GM18511 (cell line): Measurements from ENCODE around the gene SLC26A11.
"Not testable (repeated sequence)": the region's sequence is repeated elsewhere in the genome, so short reads cannot be mapped to it uniquely, and the experiment has no call there.

Experiments
- ATAC-seq: cut with Tn5 transposase; IDR thresholded peaks from one replicate; pipeline ENCODE4 v1.9.1; 2021; ENCODE audit warnings: mild to moderate bottlenecking, moderate library complexity; ENCODE audit not compliant: unreplicated experiment

SLC26A11 gene

DNA sequence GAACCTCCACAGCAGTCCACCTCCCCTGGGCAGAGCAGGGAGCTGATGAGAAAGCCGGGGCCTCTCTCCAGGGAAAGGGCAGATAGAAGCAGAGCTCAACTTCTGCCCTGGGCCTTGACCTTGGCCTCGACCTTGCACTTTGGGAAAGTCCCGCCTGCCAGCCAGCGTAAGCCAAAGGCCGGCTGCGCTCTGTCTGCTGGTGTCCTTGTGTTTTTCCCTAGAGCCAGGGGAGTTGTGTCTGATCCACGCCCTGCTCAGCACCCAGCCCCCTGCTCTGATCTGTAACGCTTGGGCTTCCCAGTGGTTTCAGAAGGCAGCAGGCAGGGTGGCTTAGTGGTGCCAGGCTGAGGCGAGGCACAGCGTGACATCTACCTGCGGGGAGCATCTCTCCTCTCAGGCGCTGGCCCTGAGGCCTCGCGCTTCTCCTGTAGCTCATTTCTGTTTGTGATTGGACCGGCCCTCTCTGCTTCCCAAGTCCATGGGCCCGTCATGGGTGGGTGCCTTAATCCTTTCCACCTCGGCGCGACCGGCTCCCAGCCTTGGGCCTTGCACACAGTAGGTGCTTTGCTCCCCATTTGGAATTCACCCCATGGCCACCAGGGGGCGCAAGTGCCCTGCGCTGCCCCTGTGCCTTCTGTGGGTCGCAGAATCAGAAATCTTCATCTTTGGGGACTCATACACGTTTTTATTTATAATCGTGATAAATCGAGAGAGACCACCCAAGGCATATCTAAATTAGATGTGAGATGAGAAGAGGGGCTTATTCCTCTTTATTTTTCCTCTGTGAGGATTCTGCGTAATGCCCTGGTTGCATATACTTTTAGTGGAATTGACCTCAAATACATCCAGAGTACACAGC, 24.3 kb upstream of the SLC26A11 start:
- ATAC-seq: no peak

DNA sequence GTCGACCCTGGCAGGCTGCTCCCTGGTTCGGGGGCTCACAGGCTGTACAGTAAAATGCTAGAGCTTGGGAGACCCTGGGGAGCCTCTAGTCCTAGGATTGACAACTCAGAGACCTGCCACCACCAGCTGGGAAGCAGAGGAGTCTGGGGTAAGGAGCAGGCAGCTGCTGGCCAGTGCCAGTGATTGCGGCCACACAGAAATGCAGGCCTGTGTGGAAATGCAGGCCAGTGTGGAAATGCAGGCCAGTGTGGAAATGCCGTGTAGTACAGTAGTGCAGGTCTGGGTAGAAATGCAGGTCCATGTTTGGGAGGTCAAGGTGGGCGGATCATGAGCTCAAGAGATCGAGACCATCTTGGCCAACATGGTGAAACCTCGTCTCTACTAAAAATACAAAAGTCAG, 23.6 kb upstream of the SLC26A11 start:
- no peak for ATAC-seq

DNA sequence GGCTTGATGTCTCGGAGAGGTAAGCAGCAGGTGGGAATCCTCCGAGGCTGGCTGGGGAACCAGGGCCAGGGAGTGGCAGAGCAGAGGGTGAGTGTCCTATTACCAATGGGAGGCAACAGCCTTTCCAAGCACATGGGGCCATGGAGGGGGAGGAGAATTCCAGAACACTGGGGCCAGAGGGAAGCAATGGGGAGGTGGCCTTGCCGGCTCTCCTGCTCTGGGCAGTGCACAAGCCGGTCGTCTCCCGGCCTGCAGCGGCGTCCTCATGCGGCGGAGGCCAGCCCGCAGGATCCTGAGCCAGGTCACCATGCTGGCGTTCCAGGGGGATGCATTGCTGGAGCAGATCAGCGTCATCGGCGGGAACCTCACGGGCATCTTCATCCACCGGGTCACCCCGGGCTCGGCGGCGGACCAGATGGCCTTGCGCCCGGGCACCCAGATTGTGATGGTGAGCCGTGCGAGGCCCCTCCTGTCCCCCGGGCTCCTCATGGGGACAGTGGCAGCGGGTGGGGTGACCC, 22.0 kb upstream of the SLC26A11 start:
- ATAC-seq: no peak

DNA sequence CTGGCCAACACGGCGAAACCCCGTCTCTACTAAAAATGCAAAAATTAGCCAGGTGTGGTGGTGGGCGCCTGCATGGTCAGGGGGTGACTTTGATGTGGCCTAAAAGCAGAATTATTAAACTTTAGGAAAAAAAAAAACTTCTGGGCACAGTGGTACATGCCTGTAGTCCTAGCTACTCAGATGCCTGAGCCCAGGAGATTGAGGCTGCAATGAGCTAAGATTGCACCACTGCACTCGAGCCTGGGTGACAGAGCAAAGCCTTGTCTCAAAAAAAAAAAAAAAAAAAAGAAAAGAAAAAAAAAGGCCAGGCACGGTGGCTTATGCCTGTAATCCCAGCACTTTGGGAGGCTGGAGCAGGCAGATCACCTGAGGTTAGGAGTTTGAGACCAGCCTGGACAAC, 20.9 kb upstream of the SLC26A11 start:
- ATAC-seq: not testable (repeated sequence)

DNA sequence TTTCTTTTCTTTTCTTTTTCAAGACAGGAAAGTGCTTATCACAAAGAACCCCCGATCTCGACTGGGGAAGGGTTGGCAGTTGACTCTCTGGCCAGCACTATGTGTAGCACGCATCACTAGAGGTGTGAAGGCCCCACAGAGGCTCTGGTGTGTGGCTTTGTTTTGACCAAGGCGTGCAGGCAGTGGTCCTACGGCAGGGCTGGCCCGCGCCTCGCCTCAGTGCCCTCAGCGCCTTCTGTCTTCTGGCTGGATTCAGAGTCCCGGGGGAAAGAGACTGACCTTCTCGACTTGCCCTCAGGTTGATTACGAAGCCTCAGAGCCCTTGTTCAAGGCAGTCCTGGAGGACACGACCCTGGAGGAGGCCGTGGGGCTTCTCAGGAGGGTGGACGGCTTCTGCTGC, 18.8 kb upstream of the SLC26A11 start:
- ATAC-seq: no peak

DNA sequence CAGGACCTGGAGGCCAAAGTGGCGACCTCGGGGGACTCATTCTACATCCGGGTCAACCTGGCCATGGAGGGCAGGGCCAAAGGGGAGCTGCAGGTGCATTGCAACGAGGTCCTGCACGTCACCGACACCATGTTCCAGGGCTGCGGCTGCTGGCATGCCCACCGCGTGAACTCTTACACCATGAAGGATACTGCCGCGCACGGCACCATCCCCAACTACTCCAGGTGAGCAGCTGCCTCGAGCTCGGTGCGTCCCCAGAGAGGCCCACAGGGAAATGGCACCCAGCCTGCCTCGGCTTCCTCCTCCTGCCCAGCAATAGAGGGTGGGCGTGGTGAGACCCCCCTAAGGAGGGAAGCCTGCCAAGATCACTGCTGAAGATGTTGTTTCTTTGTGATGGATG, 18.0 kb upstream of the SLC26A11 start:
- no peak for ATAC-seq

DNA sequence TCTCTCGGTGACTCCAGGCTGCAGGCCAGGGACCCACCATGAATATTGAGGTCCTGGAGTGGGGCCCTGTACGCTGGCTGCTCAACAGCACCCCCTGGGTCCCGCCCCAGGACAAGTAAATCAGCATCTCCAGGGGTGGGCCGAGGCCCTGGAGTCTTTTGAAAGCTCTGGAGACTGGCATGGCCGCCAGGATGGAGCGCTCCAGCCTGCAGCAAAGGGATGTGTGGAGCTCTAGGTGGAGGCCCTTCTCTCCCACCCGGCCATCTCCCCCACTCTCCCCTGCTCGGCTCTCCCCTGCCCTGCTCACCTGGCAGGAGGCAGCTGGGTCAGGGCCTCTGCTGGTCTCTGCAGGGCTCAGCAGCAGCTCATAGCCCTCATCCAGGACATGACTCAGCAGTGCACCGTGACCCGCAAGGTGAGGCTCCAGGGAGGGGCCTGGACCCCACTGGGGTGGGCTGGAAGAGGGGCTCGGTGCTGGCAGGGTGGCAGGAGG, 16.7 kb upstream of the SLC26A11 start:
- ATAC-seq: no peak

DNA sequence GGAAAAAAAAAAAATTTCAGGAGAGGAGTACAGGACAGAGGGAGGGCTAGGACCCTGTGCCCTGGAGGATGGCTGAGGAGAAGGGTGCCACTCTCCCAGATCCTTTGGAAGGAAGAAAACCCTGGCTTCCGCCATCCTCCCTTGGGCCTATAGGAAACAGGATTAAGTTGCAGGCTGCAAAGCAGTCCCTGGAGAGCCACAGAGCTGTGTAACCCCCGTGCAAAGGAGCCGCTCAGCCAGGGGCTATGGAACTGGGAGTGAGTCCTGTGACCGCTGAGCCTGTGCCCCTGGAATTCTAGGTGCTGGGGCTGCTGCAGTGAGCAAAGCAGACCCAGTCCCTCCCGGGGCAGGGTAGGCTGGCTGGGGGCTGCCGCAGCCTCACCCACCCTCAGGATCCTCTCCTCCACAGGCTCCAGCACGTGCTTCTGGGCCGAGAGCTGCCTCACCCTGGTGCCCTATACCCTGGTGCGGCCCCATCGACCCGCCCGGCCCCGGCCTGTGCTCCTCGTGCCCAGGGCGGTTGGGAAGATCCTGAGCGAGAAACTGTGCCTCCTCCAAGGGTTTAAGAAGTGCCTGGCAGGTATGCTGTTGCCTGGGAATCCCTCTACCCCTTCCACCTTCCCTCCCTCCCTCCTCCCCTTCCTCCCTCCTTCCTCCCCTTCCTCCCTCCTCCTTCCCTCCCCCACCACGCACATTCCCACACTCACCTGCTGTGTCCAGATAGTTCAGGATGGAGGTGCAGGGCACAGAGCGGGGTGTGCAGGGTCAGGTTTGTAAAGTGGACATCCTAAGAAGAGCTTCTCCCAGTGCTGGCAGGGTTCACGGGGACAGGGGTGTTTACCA, 15.4 kb upstream of the SLC26A11 start:
- ATAC-seq: no peak

DNA sequence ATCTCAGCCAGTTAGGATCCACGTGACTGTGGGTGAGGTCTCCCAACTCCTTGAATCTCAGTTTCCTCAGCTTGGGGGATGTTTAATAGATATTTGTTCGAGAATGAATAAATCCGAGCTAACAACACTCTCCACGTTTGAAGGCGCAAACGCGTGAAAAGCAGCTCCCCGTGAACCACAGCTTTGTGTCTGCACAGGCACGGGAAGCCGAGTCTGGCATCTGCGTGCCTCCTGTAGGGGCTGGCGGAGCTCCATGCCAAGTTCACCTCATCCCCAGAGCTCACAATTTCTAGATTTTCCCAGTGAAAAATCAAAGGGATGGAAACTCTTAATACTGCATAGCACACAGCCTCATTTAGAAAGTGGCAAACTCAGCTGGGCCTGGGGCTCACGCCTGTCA, 14.4 kb upstream of the SLC26A11 start:
- no peak for ATAC-seq

DNA sequence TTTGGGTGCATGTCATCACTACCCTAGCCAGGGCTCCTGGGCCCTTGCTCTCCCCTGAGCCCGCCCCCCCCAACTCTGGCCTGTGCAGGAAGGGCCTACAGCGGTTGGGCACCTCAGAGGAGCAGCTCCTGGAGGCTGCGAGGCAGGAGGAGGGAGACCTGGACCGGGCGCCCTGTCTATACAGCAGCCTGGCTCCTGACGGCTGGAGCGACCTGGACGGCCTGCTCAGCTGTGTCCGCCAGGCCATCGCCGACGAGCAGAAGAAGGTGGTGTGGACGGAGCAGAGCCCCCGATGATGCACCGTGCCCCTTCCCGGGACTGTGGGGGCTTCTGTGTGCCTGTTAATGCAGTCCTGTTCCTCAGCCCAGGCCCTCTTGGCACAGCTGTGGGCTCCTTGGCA, 12.2 kb upstream of the SLC26A11 start:
- no peak for ATAC-seq

DNA sequence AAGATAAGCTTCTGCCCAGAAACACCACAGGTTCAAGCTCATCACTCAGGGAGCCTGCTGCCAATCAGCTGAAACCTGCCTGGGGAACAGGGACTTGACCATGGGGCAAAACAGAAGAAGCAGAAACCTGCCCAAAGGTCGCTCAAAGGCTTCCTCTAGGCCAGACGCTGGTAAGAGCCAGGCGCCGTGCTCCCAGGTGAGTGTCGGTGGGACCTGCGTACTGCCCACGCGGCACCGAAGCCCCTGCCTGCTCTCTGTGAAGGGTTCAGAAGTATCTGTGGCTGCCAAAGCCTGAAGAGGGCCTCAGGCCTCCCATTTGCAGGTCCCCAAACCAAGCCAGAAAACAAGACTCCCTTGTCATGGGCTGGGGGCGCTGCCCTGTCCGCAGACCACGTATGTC, 10.5 kb upstream of the SLC26A11 start:
- ATAC-seq: no peak

DNA sequence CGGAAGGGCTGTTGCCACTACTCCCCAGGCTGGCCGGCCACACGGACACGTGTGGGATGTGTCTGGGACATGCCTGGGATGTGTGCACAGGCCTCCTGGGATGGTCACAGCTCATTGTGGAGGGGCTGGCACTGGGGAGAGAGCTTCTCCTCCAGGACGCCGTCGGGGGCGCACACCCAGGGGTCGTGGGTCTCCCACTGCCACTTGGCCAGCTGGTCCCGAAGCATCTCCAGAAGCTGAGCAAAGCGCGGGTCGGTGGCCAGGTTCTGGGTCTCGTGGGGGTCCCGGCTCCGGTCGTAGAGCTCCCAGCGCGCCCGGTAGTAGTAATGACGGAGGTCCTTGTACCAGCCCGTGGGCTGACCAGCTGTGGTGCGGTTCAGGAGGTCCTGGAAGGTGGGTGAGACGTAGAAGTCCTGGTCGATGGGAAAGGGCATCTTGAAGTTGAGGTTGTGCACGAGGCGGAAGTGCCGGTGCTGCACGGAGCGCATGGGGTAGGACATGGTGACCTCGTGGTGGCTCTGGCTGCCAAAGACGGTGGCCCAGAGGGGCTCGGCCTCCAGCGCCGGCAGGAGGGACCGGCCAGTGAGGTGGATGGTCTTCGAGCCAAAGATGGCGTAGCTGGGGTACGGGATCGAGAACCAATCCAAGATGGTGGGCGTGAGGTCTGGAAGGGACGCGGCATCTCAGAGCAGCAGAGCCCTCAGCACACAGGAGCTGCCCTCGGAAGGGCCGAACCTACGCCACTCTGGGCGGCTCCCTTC, 9.7 kb upstream of the SLC26A11 start:
- no peak for ATAC-seq

DNA sequence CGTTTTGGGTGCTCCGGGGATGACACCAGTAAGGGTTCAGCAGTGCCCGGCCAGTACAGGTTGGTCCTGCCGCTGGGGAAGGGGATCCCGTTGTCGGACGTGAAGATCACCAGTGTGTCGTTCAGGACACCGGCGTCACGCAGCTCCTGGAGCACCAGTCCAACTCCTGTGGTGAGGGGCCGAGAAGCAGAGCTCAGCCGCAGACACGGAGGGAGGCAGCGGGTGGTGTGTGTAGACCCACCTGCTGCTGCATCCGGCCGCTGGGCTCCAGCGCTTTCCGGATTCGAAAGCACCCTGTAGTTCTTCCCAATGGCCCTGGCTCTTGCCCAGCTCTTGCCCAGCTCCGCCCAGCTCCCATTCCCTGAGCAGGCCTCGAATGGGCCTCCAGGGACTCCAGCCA, 8.1 kb upstream of the SLC26A11 start:
- ATAC-seq: no peak

DNA sequence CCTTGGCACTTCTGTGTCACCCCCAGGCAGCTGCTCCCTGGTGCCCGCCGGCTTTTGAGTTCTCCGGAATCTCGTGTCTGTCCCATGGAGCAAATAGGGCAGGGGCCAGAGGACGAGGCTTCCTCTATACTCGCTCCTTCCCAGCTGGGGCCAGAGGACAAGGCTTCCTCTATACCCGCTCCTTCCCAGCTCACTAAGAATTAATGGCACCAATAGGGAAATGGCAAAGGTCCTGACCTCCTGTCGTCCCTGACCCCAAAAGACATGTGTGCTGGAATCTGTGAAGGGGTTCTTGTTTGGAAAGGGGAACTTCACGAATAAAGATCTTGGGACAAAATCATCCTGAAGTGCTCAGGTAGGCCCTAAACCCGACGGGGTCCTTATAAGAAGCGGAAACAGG, 7.7 kb upstream of the SLC26A11 start:
- no peak for ATAC-seq

DNA sequence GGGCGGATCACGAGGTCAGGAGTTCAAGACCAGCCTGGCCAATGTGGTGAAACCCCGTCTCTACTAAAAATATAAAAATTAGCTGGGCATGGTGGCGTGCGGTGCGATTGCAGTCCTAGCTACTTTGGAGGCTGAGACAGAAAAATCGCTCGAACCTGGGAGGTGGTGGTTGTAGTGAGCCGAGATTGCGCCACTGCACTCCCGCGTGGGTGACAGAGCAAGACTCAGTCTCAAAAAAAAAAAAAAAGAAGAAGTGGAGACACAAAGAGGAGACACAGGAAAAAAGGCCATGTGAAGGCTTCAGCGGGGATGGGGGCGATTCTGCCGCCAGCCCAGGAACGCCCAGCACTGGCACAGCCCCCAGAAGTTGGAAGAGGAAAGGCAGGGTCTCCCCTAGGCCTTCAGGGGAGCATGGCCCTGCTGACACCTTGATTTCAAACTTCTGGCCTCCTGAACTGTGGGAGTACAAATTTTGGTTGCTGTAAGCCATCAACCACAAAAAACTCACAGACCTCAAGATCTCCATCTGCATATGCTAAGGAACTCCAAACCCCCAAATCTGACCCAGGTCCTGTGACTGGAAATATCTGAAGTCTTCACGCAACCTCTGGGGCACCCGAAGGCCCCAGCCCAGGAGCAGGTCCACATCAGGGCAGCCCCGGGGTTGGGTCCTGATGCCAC, 7.1 kb upstream of the SLC26A11 start:
- ATAC-seq: no peak

DNA sequence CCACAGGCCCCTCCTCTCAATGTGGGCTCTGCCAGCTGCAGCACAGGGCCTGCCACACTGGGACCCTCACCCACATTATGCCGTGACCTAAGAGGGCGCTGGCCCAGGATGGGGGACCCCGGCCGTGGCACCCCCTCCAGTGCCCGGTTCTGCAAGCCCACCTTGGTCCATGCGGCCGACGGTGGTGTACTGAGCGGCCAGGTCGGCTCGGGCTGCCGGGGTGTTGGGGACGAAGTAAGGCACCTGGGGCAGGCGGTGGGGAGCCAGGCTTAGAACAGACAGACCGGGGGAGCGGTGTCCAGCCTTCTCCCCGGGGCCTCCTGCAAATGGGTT, 6.6 kb upstream of the SLC26A11 start:
- no peak for ATAC-seq

DNA sequence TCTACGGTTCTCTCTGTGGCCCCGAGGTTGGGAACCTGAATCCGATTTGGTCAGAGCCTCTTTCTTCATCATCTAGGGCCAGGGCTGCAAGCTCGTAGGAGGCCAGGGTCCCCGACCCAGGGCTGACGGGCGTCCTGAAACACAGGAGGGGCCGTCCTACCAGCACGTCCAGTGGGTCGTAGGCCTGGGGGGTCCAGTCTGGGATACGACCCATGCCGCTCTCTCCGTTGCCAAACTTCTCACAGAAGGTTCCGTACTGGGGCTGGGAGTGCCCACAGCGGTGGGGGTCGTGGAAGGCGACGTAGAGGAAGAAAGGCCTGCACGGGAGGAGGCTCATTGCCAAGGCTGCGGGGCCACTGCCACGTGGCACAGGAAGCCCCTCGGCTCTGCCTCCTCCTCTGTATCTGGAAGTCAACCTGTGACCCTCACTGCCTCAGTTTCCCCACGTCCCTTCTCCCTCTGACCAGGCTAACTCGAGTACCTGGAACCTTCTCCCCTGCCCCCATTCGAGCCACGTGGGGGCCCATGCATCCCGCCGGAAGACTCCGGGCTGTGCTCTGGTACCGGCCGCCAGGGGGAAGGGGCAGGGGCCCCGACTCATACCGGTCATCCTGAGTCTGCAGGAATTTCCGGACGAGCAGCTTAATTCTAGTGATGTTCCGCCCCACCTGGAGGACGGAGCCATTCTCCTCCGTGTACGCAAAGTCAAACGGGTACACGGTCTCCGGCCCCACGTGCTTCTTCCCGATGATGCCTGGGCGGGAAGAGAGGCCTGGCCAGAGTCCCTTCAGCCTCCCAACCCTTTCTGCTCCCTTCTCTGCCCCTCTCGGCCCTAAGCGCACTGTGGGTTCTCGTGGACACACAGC, 6.0 kb upstream of the SLC26A11 start:
- ATAC-seq: no peak

DNA sequence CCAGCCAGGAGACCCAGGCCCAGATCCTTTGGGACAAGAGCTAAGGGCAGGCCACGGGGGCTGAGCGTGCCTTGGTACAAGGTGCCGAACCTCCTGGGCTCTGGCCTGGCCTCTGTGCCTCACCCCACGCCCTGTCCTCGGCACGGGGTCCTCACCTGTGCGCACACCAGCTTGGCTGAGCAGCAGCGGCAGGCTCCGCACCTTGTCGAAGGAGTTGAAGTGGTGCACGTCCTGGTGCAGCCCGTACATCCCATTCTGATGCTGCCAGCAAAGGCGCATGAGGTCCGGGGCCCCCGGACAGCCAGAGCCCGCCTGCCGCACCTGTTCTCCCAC, 5.4 kb upstream of the SLC26A11 start:
- ATAC-seq: no peak

DNA sequence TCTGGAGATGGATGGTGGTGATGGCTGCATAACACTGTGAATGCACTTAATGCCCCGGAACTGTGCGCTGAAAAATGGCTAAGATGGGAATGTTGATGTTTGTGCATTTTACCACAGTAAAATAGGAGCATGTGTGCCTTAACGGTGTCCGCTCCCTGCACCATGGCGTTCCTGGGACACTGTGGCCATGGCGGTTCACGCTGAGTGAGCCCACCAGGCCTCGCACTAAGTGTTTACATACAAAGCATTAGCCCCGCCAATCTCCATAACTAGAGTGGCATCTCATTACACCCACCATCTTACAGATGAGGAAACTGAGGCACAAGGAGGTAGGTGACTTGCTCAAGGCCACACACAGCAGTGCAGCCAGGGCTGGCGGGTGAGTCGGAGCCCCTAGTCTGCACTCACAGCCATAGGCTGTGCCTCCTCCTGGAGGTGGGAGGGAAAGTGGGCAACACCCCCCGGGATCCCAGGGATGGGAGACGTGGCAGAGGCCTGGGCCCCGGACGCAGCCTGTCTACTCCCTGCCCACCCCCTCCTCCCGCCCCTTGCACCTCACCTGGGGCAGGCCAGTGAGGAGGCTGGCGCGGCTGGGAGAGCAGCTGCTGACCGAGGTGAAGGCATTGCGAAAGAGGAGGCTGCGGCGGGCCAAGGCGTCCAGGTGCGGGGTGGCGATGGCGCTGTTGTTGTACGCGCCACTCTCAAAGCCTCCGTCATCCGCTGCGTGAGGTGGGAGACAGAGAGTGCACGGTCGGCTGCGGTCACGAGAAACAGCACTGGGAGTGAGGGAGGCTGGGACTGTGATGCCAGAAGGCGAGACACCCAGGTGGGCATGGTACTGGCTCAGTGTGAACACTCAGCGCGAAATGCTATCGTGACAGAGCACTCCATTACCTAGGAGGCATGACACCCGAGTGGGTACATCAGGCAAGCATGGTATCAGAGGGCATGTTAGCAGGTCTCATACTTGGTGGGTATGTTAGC, 3.5 kb upstream of the SLC26A11 start:
- ATAC-seq: no peak
